SKM-1 treated with dmso at 0.1 percent for 144 hours (cell line): Measurements from ENCODE around the gene UBTD2.

Experiments used
- DNase-seq: peaks from one replicate; lab custom pipeline; 2025; ENCODE audit not compliant: unreplicated experiment; lab: John Stamatoyannopoulos, UW

UBTD2 gene

DNA sequence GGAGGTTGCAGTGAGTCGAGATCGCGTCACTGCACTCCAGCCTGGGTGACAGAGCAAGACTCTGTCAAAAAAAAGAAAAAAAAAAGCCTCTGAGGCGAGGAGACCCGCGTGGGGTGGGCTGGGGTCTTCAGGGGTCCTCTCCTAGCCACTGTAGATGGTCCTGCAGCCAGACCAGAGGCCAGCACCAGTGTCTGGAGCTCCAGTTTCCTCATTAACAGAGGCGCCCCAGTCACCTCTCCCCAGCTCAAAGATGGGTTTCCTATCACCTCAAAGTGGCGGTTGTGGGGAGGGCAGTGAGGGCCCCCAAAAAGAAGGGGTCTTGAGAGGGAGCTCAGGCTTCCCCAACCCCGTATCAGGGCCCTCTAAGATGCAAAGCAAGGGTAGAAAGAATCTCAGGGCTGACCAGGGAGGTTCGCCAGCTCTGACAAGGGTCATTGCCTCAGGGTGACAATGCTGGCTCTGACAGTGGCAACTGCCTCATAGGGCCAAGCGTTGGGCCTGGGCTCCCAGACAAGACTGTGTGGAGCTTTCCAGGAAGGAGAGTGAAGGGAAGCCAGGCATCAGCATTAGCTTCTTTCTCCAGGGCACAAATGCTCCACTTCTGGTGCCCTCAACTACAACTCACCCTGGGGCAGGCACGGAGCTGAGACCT, 110.5 kb downstream of the UBTD2 start:
- no peak for DNase-seq

- DNase-seq: no peak
Observed at GRCh38 chr5:172171118-172171517, 112.4 kb downstream of the UBTD2 start.

GRCh38 chr5:172170251-172170701, 113.3 kb downstream of the UBTD2 start:
- no peak for DNase-seq

DNA sequence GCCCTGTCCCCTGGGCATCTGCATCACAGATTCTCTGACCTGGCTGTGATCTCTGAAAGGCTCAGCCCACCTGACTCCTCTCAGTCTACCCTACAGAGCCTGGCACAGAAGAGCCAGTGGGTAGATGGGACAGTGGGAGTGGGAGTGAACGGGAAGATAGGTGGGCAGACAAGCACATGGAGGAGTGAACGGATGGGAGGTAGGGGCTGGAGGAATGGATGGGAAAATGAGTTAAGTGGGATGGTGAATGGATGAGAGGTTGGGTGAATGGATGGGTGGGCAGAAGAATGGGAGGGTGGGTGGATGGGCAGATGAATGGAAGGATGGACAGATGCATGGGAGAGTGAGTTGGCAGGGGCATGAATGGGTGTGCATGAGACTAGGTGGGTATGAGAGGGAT, 114.3 kb downstream of the UBTD2 start:
- DNase-seq: no peak

GRCh38 chr5:172168311-172168710, 115.3 kb downstream of the UBTD2 start:
- no peak for DNase-seq

GRCh38 chr5:172167895-172168294, 115.7 kb downstream of the UBTD2 start:
- DNase-seq: no peak

DNA sequence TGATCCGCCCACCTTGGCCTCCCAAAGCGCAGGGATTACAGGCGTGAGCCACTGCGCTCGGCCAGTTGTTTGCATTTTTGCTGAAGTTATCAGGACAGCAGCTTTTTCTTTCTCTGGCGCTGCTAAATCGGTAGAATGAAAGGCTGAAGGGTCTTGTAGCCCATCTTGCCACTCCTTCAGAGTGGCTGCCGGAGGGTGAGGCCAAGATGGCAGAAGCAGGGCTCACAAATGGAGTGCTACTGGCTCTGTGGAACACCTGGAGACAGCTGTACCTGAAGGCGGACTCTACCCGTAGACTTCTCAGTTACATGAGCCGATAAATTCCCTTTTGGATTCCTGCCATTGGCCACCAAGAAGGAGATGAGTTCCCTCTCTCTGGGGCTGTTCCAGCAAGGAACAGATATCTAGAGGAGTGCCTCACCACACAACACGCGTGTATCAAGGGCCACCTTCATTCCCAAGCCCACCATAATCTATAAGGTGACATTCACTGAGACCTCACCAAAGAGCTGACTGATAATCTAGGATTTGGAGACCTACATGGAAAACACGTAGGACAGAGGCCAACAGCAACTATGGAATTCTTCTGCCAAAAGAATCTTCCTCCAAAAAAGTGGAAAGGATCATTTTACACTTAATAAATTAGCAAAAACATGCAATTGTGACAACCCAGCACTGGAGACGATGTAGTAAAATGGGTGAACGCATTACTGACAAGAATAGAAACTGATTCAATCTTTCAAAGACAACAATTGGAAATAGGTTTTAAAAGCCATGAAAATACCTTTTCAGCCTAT, 117.3 kb downstream of the UBTD2 start:
- DNase-seq: no peak

DNA sequence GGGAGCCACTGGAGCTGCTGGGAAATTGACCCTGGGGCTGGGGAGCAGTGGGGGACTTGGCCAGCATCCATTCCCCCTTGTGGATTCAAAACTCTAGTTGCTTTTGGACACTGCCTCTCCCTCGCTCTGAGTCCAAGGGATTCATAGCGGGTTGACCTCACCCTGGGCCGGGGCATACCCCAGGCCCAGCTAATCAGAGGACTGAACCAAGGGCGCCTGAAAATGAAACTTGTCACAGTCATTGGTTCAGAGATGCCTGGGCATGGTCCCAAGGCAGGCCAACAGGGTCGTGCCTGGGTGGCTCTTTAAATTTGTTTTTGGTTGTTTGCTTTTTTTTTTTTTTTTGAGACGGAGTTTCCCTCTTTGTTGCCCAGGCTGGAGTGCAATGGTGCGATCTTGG, 118.1 kb downstream of the UBTD2 start:
- no peak for DNase-seq

DNA sequence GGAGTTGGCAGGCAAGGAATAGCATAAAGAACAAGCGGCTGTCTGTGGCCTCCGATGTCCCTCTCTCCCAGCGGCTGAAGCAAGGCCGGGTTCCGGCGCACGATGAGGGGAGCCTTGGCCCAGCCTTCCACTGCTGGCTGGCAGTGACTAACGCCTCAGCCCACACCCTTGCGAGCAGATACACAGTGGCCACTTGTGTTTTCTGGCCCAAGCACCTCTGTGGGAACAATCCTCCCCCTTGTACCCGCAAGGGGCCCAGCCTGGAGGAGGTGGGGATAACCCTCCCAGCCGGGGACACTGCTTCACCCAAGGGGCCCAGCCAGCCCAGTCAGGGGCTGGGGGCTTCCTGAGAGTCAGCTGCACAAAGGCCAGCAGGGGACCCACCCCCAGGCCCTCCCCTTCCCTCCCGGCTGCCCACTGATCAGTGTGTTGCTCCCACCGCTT, 118.8 kb downstream of the UBTD2 start:
- DNase-seq: no peak

DNA sequence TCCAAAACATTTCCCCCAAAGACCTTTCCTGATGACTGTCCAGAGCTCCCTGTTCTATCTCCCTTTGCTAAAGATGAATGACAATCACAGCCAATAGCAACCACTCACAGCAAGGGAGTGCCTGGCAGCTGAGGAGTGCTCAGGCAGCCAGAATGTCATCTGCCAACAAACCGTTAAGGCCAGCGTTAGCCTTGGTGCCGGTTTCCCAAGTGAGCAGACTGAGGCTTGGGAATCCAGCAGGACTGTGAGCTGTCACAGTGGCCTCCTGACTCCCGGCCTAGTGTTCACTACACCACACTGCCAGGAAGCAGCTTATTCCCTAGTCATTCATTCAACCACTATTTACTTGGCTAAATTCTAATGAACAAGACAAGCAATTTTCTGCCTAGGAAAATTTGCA, 120.2 kb downstream of the UBTD2 start:
- no peak for DNase-seq

GRCh38 chr5:172162987-172163343, 120.6 kb downstream of the UBTD2 start:
- DNase-seq: no peak

DNA sequence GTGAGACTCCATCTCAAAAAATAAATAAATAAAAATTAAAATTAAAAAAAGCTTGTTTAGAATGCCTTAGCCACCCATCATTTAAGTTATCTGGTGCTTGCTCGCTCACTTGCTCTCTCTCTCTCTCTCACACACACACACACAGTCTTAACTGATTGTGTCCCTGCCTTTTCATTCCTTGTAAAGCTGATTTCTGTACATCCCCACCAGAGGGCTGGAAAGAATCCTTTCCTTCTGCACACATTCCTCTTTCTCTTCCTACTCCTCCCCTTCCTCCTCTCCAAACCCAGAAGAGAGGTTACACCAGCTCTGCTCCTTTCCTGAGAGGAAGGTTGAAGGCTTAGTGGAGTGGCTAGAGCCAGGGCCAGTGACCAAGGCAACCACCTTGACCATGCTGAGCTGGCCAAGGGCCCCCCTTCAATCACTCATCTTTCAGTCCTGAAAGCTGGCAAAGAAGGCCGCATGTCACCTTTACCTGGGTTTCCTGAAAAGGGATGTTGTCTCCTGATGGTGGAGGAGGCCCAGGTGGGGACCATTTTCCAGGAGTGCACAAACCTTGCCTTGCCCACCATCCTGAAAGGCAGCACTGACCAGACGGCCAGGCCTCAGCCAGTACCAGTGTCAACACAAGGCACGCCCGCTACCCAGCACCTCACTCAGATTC, 121.1 kb downstream of the UBTD2 start:
- no peak for DNase-seq

GRCh38 chr5:172160506-172160905, 123.1 kb downstream of the UBTD2 start:
- DNase-seq: no peak
